Activated CD8-positive, alpha-beta T cell treated with anti-CD3 and anti-CD28 coated beads, Interleukin-2, amount 10 ng/mL, durations not matched to agents 7 days and 5 days (primary cell): ENCODE measurements around the gene LRRC7. TPM values are rescaled to one million over a fixed set of nuclear protein-coding genes. Genes with fewer than 3 reads are reported as not detected.

ENCODE experiments used
- ATAC-seq: fragments of 150-1000 bp; cut with Tn5 transposase; one replicate; pipeline ENCODE4 v1.10.0; 2021; ENCODE audit warnings: moderate library complexity
- CTCF ChIA-PET: fragments of 350-600 bp; sonication (Branson Sonifier 250); formaldehyde crosslinking; loops from one replicate; lab custom pipeline; 2021; ENCODE audit warnings: antibody characterized with exemption; lab: Charles Lee
- POLR2A ChIA-PET: fragments of 350-600 bp; sonication (Branson Sonifier 250); formaldehyde crosslinking; loops from one replicate; lab custom pipeline; 2021; ENCODE audit warnings: antibody characterized with exemption; lab: Charles Lee
- DNase-seq: peaks from one replicate; pipeline ENCODE4 v3.0.0-alpha.2; 2020
- H3K27ac Mint-ChIP-seq: one replicate; pipeline ENCODE4 v1.8.0; 2021; ENCODE audit warnings: mild to moderate bottlenecking, mixed read lengths
- H3K27me3 Mint-ChIP-seq: one replicate; pipeline ENCODE4 v1.8.0; 2021; ENCODE audit warnings: low read depth, mixed read lengths
- H3K36me3 Mint-ChIP-seq: one replicate; pipeline ENCODE4 v1.8.0; 2021; ENCODE audit warnings: low read depth, mixed read lengths
- H3K4me1 Mint-ChIP-seq: one replicate; pipeline ENCODE4 v1.8.0; 2021; ENCODE audit warnings: low read depth, mixed read lengths
- H3K4me3 Mint-ChIP-seq: one replicate; pipeline ENCODE4 v1.8.0; 2021; ENCODE audit warnings: mild to moderate bottlenecking, mixed read lengths
- H3K9me3 Mint-ChIP-seq: one replicate; pipeline ENCODE4 v1.8.0; 2022; ENCODE audit warnings: mixed read lengths; ENCODE audit not compliant: insufficient read depth
- total RNA-seq, 2 experiments: library from RNA; stranded (reverse); gene quantifications; one replicate each; pipeline ENCODE4 v1.2.3, GENCODE V29; 2021

LRRC7 gene
- total RNA-seq, 2 experiments from 2014 or later: 0.08 to 0.16 TPM

DNA sequence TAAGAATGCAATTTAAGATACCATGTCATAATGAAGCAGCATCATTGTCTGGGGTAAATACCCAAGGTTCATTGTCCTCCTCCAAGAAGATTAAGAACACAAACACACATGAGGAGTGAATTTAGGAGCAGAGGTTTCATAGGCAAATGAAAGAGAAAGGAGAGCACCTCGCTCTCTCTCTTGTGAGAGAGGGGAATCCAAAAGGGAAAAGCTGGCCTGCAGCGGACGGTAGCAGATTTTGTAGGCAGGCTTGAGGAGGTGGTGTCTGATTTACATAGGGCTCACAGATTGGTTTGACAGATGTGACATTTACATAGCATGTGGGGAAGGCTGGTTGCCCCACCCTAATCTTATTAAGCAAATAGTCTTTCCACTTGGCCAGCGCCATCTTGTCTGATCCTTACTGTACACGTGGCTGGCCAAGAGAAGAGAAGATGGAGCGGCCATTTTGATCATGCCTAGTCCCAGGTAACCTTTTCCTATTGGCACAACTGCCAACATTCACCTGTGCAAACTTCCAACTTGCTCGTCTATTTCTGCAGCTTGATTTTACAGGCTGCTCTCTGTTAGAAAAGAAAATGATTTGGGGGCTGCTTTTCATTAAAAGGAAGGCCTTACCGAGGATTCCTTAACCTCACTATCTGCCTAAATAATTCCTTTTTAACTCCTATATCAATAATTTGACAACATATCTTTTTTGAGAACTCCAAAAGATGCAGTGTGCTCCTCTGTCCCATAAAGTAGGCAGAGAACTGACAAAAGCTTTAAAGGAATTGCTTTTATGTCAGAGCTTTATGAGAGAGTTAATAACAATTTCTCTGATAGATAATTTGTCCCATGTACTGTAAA lies 16.0 kb upstream of the LRRC7 start:
- no peak overlapping the region for H3K4me3 Mint-ChIP-seq
- no peaks in the 10 kb centered on the region for H3K4me1 Mint-ChIP-seq
- POLR2A ChIA-PET: interaction anchor here (0.8 kb wide), 1 partner anchor 19 kb away, joined by 3 read pairs; no protein-coding TSS in a partner anchor
- no peaks in the 10 kb centered on the region for H3K36me3 Mint-ChIP-seq
- DNase-seq (no peak), ATAC-seq (no peak)
- CTCF ChIA-PET: no interaction called here
- H3K27ac Mint-ChIP-seq: no peak overlapping the region
- no peaks in the 10 kb centered on the region for H3K27me3 Mint-ChIP-seq
- no peaks in the 10 kb centered on the region for H3K9me3 Mint-ChIP-seq

GRCh38 chr1:69553726-69554125 lies 14.0 kb upstream of the LRRC7 start:
- no peak for DNase-seq
- H3K4me3 Mint-ChIP-seq: no peak overlapping the region
- CTCF ChIA-PET: no interaction called here

GRCh38 chr1:69568421-69569174 lies 876 bp downstream of the LRRC7 start:
- Mint-ChIP-seq H3K9me3 (no peaks in the 10 kb centered on the region), H3K36me3 (peaks cover 3% of the 10 kb centered on the region), H3K27ac (peak overlapping the region; percentile 39), H3K4me3 (peak overlapping the region; percentile 56), H3K27me3 (peaks cover 30% of the 10 kb centered on the region), H3K4me1 (peaks cover 10% of the 10 kb centered on the region)
- ChIA-PET POLR2A (no interaction called here), CTCF (no interaction called here)
- DNase-seq: no peak
- ATAC-seq: no peak

More at GRCh38 chr1:69553726-69554125, 14.0 kb upstream of the LRRC7 start:
- H3K4me1 Mint-ChIP-seq: no peaks in the 10 kb centered on the region
- H3K27me3 Mint-ChIP-seq: no peaks in the 10 kb centered on the region
- H3K9me3 Mint-ChIP-seq: peaks cover 5% of the 10 kb centered on the region
- no peak overlapping the region for H3K27ac Mint-ChIP-seq
- POLR2A ChIA-PET: no interaction called here
- H3K36me3 Mint-ChIP-seq: no peaks in the 10 kb centered on the region
- ATAC-seq: no peak

DNA sequence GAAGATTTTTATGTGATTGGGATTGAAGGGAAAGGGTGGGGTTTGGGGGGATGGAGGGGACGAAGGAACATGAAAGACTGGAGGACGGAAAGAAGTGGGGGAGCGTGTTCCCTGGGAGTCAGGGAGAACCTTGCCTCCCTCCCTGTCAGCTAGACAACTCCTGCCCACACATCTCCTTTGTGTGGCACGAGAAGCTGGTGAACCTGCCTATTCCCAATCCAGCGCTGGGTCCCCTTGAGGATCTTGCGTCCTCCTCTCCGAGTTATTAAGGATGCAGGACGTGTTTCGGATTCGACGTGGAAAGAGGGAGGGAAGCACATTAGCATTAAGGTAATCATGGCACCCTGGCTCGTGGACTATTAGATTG lies 1.4 kb downstream of the LRRC7 start:
- ATAC-seq (no peak), DNase-seq (no peak)
- Mint-ChIP-seq H3K27ac (no peak overlapping the region), H3K27me3 (peaks cover 30% of the 10 kb centered on the region), H3K36me3 (peaks cover 3% of the 10 kb centered on the region), H3K4me3 (peak overlapping the region; percentile 56), H3K9me3 (no peaks in the 10 kb centered on the region), H3K4me1 (peaks cover 10% of the 10 kb centered on the region)
- ChIA-PET CTCF (no interaction called here), POLR2A (no interaction called here)

- POLR2A ChIA-PET: no interaction called here
- Mint-ChIP-seq H3K4me3 (no peak overlapping the region), H3K36me3 (peaks cover 3% of the 10 kb centered on the region), H3K4me1 (peaks cover 10% of the 10 kb centered on the region), H3K27me3 (peaks cover 30% of the 10 kb centered on the region), H3K9me3 (no peaks in the 10 kb centered on the region), H3K27ac (no peak overlapping the region)
- DNase-seq (no peak), ATAC-seq (no peak)
- CTCF ChIA-PET: no interaction called here
These were observed 2.0 kb downstream of the LRRC7 start for GRCh38 chr1:69569576-69570328.

GRCh38 chr1:69570356-69570755 lies 2.6 kb downstream of the LRRC7 start:
- no peak for DNase-seq
- H3K27ac Mint-ChIP-seq: no peak overlapping the region
- no peak overlapping the region for H3K4me3 Mint-ChIP-seq
- peaks cover 30% of the 10 kb centered on the region for H3K27me3 Mint-ChIP-seq
- H3K4me1 Mint-ChIP-seq: peaks cover 10% of the 10 kb centered on the region
- ATAC-seq: no peak
- CTCF ChIA-PET: no interaction called here
- POLR2A ChIA-PET: no interaction called here
- peaks cover 3% of the 10 kb centered on the region for H3K36me3 Mint-ChIP-seq
- H3K9me3 Mint-ChIP-seq: no peaks in the 10 kb centered on the region

- H3K27me3 Mint-ChIP-seq: peaks cover 20% of the 10 kb centered on the region
- peaks cover 5% of the 10 kb centered on the region for H3K4me1 Mint-ChIP-seq
- ATAC-seq (no peak), DNase-seq (no peak)
- H3K4me3 Mint-ChIP-seq: no peak overlapping the region
- no peaks in the 10 kb centered on the region for H3K9me3 Mint-ChIP-seq
- no peak overlapping the region for H3K27ac Mint-ChIP-seq
- peaks cover 1% of the 10 kb centered on the region for H3K36me3 Mint-ChIP-seq
- CTCF ChIA-PET: no interaction called here
- POLR2A ChIA-PET: no interaction called here
These were observed 5.2 kb downstream of the LRRC7 start for GRCh38 chr1:69572921-69573320.

DNA sequence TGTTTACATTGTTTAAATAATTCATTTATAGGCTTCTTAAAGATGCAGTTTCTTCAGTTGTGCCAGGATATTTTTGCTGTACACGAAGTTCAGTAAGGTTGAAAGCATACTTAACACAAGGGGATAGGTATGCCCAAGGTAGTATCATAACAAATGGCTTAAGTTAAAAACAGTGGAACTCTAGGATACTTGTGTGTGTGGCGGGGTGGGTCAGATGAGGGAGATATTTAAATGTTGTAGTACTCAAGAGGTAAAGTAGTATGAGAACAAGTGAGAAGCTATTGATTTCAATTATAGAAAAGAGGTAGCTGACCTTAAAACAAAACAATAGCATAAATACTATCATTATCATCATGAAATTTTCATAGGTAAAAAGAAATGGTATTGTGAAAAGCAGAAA lies 6.2 kb downstream of the LRRC7 start:
- CTCF ChIA-PET: no interaction called here
- H3K9me3 Mint-ChIP-seq: no peaks in the 10 kb centered on the region
- H3K4me3 Mint-ChIP-seq: no peak overlapping the region
- H3K4me1 Mint-ChIP-seq: peaks cover 2% of the 10 kb centered on the region
- no peak for DNase-seq
- ATAC-seq: no peak
- no peak overlapping the region for H3K27ac Mint-ChIP-seq
- peaks cover 14% of the 10 kb centered on the region for H3K27me3 Mint-ChIP-seq
- POLR2A ChIA-PET: no interaction called here
- no peaks in the 10 kb centered on the region for H3K36me3 Mint-ChIP-seq

GRCh38 chr1:69585666-69586065 lies 17.9 kb downstream of the LRRC7 start:
- DNase-seq (no peak), ATAC-seq (no peak)
- H3K4me1 Mint-ChIP-seq: no peaks in the 10 kb centered on the region
- no peaks in the 10 kb centered on the region for H3K9me3 Mint-ChIP-seq
- no peaks in the 10 kb centered on the region for H3K36me3 Mint-ChIP-seq
- H3K4me3 Mint-ChIP-seq: no peak overlapping the region
- no peaks in the 10 kb centered on the region for H3K27me3 Mint-ChIP-seq
- no peak overlapping the region for H3K27ac Mint-ChIP-seq
- ChIA-PET POLR2A (no interaction called here), CTCF (no interaction called here)

GRCh38 chr1:69587391-69587790 lies 19.7 kb downstream of the LRRC7 start:
- ATAC-seq (no peak), DNase-seq (no peak)
- H3K36me3 Mint-ChIP-seq: no peaks in the 10 kb centered on the region
- no peaks in the 10 kb centered on the region for H3K4me1 Mint-ChIP-seq
- H3K27ac Mint-ChIP-seq: no peak overlapping the region
- POLR2A ChIA-PET: no interaction called here
- H3K9me3 Mint-ChIP-seq: no peaks in the 10 kb centered on the region
- H3K4me3 Mint-ChIP-seq: no peak overlapping the region
- H3K27me3 Mint-ChIP-seq: no peaks in the 10 kb centered on the region
- CTCF ChIA-PET: no interaction called here

DNA sequence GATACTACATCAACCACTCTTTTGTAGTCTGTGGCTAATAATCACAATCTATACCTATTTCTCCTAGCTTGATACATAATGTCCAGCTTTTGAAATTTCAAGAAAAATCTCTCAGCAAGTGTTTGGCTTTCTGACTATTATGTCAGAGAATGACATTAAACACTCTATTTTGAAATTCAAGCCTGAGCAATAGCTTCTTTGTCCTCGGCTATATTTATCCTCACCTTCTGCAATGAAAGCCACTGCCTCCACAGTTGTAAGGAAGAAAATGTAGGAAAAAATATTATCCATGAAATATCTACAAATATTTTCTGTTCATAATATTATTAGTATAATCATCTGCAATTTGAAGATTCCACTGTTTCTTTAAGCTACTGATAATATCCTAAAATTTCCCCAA lies 22.1 kb downstream of the LRRC7 start:
- DNase-seq: no peak
- H3K36me3 Mint-ChIP-seq: no peaks in the 10 kb centered on the region
- H3K4me1 Mint-ChIP-seq: no peaks in the 10 kb centered on the region
- H3K27me3 Mint-ChIP-seq: no peaks in the 10 kb centered on the region
- no peak for ATAC-seq
- H3K9me3 Mint-ChIP-seq: no peaks in the 10 kb centered on the region
- no peak overlapping the region for H3K27ac Mint-ChIP-seq
- ChIA-PET POLR2A (no interaction called here), CTCF (no interaction called here)
- no peak overlapping the region for H3K4me3 Mint-ChIP-seq

GRCh38 chr1:69592341-69592740 lies 24.6 kb downstream of the LRRC7 start:
- CTCF ChIA-PET: no interaction called here

More at GRCh38 chr1:69592341-69592740, 24.6 kb downstream of the LRRC7 start:
- ATAC-seq (no peak), DNase-seq (no peak)
- Mint-ChIP-seq H3K27ac (no peak overlapping the region), H3K27me3 (no peaks in the 10 kb centered on the region), H3K4me1 (no peaks in the 10 kb centered on the region), H3K9me3 (no peaks in the 10 kb centered on the region), H3K4me3 (no peak overlapping the region), H3K36me3 (no peaks in the 10 kb centered on the region)
- POLR2A ChIA-PET: no interaction called here
